Measurements from ENCODE around the gene HABP4. TPM values are rescaled to one million over a fixed set of nuclear protein-coding genes. Genes with fewer than 3 reads are reported as not detected.

The HABP4 gene
- total and polyA plus RNA-seq, 10 of the 15 experiments (the other 5 are each of a cell fraction or from before 2014, with no cell fraction given): 1.6 to 15.4 (median 11.6) TPM

DNA sequence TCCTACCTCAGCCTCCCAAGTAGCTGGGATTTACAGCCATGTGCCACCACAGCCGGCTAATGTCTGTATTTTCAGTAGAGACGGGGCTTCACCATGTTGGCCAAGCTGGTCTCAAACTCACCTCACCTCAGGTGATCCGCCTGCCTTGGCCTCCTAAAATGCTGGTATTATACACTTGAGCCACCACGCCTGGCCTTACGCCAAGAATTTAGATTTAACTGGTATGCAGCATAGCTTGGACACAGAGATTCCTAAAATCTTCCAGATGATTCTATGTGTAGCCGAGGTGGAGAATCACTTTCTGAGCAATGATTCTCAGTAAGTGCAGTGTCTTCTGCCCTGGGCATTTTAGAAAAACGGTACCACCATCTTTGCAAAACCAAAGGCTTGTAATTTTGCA lies 74.1 kb downstream of the HABP4 start:
- H3K9ac ChIP-seq (ENCODE audit: control insufficient read depth, insufficient read depth, low read length): no peak overlapping the region
- H2AFZ ChIP-seq (ENCODE audit: control insufficient read depth, low read depth, low read length): no peak overlapping the region
- in situ Hi-C loops (cut with MboI) (no loop called here), intact Hi-C loops (cut with micrococcal nuclease; ENCODE audit: unreplicated experiment) (no loop called here)
- POLR2A ChIA-PET: no interaction called here
- no peak overlapping the region for H3K27ac ChIP-seq (ENCODE audit: control insufficient read depth, insufficient read depth)
- ATAC-seq: no peak
- H3K4me1 ChIP-seq (ENCODE audit: control insufficient read depth, insufficient read depth, low read length): no peaks in the 10 kb centered on the region
- no peaks in the 10 kb centered on the region for H4K20me1 ChIP-seq (ENCODE audit: control insufficient read depth, insufficient read depth)
- H3K4me3 ChIP-seq: no peak overlapping the region
- no peak overlapping the region for H3K4me2 ChIP-seq (ENCODE audit: control insufficient read depth, insufficient read depth)
- no peak for TF ChIP-seq ESRRA (IDR thresholded peaks at IDR 0.05; ENCODE audit: low read length)
- RAD21 ChIA-PET (ENCODE audit: unreplicated experiment): no interaction called here
- H3K27me3 ChIP-seq (replicated peaks in 1 of 2; ENCODE audit: control insufficient read depth in 2 of 2, insufficient read depth in 2 of 2, low read length in 1 of 2): no peaks in the 10 kb centered on the region
- no TSS peak for BruUV-seq (replicated peaks)
- SMC1A ChIA-PET (ENCODE audit: uncharacterized antibody, unreplicated experiment): interaction anchor here (1.2 kb wide), 1 partner anchor 11 kb away, joined by 3 read pairs; no protein-coding TSS in a partner anchor
- H3K36me3 ChIP-seq (ENCODE audit: control insufficient read depth in 2 of 2, insufficient read depth in 2 of 2, low read length in 1 of 2): no peaks in the 10 kb centered on the region
- no peaks in the 10 kb centered on the region for H3K79me2 ChIP-seq (ENCODE audit: control insufficient read depth, insufficient read depth, low read length)
- CTCF ChIA-PET: no interaction called here
- FAIRE-seq: no peak
- DNase-seq (ENCODE audit: low read depth, low spot score): no peak
- WGBS (ENCODE audit: insufficient coverage, insufficient replicate concordance, low lambda C conversion rate, missing lambda C conversion rate): 58% methylated on average over 7 of the region's 7 CpGs
- H3K9me3 ChIP-seq (replicated peaks; ENCODE audit: control insufficient read depth, insufficient read depth, low read length): no peaks in the 10 kb centered on the region

GRCh38 chr9:96524764-96525163 lies 74.8 kb downstream of the HABP4 start:
- intact Hi-C loops (cut with micrococcal nuclease; ENCODE audit: unreplicated experiment) (no loop called here), in situ Hi-C loops (cut with MboI) (no loop called here)
- POLR2A ChIA-PET: no interaction called here
- TF ChIP-seq PAX5 (IDR thresholded peaks at IDR 0.05; ENCODE audit: borderline replicate concordance, low read depth, low read length) (no peak), SREBF2 (IDR thresholded peaks at IDR 0.05; ENCODE audit: low read length) (no peak), ZBTB4 (CRISPR knock-in tag; IDR thresholded peaks at IDR 0.05) (no peak), ASH2L (IDR thresholded peaks at IDR 0.05; ENCODE audit: borderline replicate concordance, low read depth) (no peak), RAD21 (IDR thresholded peaks at IDR 0.05; ENCODE audit: insufficient read depth, low read depth, low read length) (no peak), CHD2 (IDR thresholded peaks at IDR 0.05; ENCODE audit: borderline replicate concordance, low read depth, low read length) (no peak), ZBED1 (IDR thresholded peaks at IDR 0.05; ENCODE audit: borderline replicate concordance) (no peak)
- TF ChIP-seq, protein P1, sequence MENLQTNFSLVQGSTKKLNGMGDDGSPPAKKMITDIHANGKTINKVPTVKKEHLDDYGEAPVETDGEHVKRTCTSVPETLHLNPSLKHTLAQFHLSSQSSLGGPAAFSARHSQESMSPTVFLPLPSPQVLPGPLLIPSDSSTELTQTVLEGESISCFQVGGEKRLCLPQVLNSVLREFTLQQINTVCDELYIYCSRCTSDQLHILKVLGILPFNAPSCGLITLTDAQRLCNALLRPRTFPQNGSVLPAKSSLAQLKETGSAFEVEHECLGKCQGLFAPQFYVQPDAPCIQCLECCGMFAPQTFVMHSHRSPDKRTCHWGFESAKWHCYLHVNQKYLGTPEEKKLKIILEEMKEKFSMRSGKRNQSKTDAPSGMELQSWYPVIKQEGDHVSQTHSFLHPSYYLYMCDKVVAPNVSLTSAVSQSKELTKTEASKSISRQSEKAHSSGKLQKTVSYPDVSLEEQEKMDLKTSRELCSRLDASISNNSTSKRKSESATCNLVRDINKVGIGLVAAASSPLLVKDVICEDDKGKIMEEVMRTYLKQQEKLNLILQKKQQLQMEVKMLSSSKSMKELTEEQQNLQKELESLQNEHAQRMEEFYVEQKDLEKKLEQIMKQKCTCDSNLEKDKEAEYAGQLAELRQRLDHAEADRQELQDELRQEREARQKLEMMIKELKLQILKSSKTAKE (IDR thresholded peaks at IDR 0.05; ENCODE audit: low read depth, poor library complexity, severe bottlenecking): no peak
- no peak overlapping the region for H3K9ac ChIP-seq (ENCODE audit: control insufficient read depth, insufficient read depth, low read length)
- H2AFZ ChIP-seq (ENCODE audit: control insufficient read depth, low read depth, low read length): no peak overlapping the region
- BruUV-seq (replicated peaks): no TSS peak
- DNase-seq (ENCODE audit: low read depth, low spot score) (no peak), FAIRE-seq (no peak), ATAC-seq (no peak)
- CTCF ChIA-PET: no interaction called here
- H3K27me3 ChIP-seq (replicated peaks in 1 of 2; ENCODE audit: control insufficient read depth in 2 of 2, insufficient read depth in 2 of 2, low read length in 1 of 2): no peaks in the 10 kb centered on the region
- no peaks in the 10 kb centered on the region for H3K4me1 ChIP-seq (ENCODE audit: control insufficient read depth, insufficient read depth, low read length)
- WGBS (ENCODE audit: insufficient coverage, insufficient replicate concordance, low lambda C conversion rate, missing lambda C conversion rate): 6% methylated on average over 2 of the region's 2 CpGs
- H3K36me3 ChIP-seq (ENCODE audit: control insufficient read depth in 2 of 2, insufficient read depth in 2 of 2, low read length in 1 of 2): no peaks in the 10 kb centered on the region
- H4K20me1 ChIP-seq (ENCODE audit: control insufficient read depth, insufficient read depth): no peaks in the 10 kb centered on the region
- RAD21 ChIA-PET (ENCODE audit: unreplicated experiment): no interaction called here
- H3K4me3 ChIP-seq: no peak overlapping the region
- no peaks in the 10 kb centered on the region for H3K9me3 ChIP-seq (replicated peaks; ENCODE audit: control insufficient read depth, insufficient read depth, low read length)
- no peak overlapping the region for H3K27ac ChIP-seq (ENCODE audit: control insufficient read depth, insufficient read depth)
- H3K79me2 ChIP-seq (ENCODE audit: control insufficient read depth, insufficient read depth, low read length): no peaks in the 10 kb centered on the region
- no peak overlapping the region for H3K4me2 ChIP-seq (ENCODE audit: control insufficient read depth, insufficient read depth)
- SMC1A ChIA-PET (ENCODE audit: uncharacterized antibody, unreplicated experiment): interaction anchor here (1.2 kb wide), 1 partner anchor 12 kb away, joined by 3 read pairs; no protein-coding TSS in a partner anchor

All from GM12878 (cell line).